ENCODE measurements around the gene CFB. TPM values are rescaled to one million over a fixed set of nuclear protein-coding genes. Genes with fewer than 3 reads are reported as not detected.

The CFB gene
- total and polyA plus RNA-seq, 9 of the 15 experiments (the other 6 are each of a cell fraction or from before 2014, with no cell fraction given), result 0.08 to 0.91 (median 0.22) TPM; not detected in 4

DNA sequence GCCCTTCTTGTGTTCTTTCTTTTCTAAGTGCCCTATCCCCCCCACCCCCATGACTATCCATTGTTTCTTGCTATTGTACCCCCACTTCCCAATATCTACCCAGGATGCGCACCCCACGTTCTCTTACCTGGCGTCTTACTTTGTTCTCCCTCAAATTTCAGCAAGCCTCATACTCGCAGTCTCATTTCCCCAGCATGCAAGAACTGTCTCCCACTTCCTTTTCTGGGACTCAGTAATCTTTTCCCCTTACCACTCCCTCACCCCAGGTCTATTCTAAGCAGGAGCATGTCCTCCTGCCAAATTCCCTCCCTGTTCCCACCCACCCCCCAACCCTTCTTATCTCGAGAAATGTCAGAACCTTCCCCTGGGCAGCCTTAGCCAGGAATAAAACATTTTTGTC lies 46.7 kb upstream of the CFB start:
- TF ChIP-seq GATAD2B (IDR thresholded peaks at IDR 0.05; ENCODE audit: borderline replicate concordance) (no peak), SPI1 (IDR thresholded peaks at IDR 0.05; ENCODE audit: borderline replicate concordance, low read depth, low read length) (peak; percentile 81)
- Histone ChIP-seq H3K9me3 (replicated peaks; ENCODE audit: control insufficient read depth, insufficient read depth, low read depth, low read length) (no peaks in the 10 kb centered on the region), H3K4me3 (no peak overlapping the region), H3K9ac (ENCODE audit: insufficient read depth in 1 of 2, low read depth in 2 of 2, low read length in 2 of 2) (peak overlapping the region in 1 of 2 experiments; percentile 23; a peak in 1 of 4 replicates), H4K20me1 (replicated peaks; ENCODE audit: control insufficient read depth, insufficient read depth, low read length) (peaks cover 3% of the 10 kb centered on the region; the same call in 1 of the 2 replicates), H2AFZ (ENCODE audit: low read depth, low read length) (no peak overlapping the region), H3K27me3 (ENCODE audit: control insufficient read depth in 2 of 2, insufficient read depth in 2 of 2, low read length in 2 of 2) (no peaks in the 10 kb centered on the region), H3K27ac (ENCODE audit: extremely low read depth, low read depth, low read length) (peak overlapping the region; percentile 34; the same call in 2 of the 3 replicates), H3K4me1 (replicated peaks in 1 of 2; ENCODE audit: control insufficient read depth in 2 of 2, insufficient read depth in 2 of 2, low read length in 2 of 2) (peaks cover 34 to 43% of the 10 kb centered on the region in 2 experiments; a peak in 4 of 5 replicates), H3K9me1 (ENCODE audit: control insufficient read depth, insufficient read depth, low read length) (no peaks in the 10 kb centered on the region), H3K79me2 (ENCODE audit: control insufficient read depth, insufficient read depth, low read length) (peaks cover 49% of the 10 kb centered on the region), H3K4me2 (ENCODE audit: insufficient read depth, low read length) (peak overlapping the region; percentile 40), H3K36me3 (ENCODE audit: control insufficient read depth, insufficient read depth, low read length) (peaks cover 34% of the 10 kb centered on the region; the same call in 1 of the 3 replicates)
- DNase-seq (ENCODE audit: extremely low read depth in 1 of 4, low spot score in 3 of 4) (no peak), ATAC-seq (no peak), FAIRE-seq (peak; percentile 54)
- POLR2A ChIA-PET, result interaction anchor here (1.0 to 2.4 kb wide), 4 partner anchors 15 to 69 kb away, joined by 3 to 10 read pairs (median 7); no protein-coding TSS in a partner anchor
- 49% methylated on average over 5 of the region's 5 CpGs for WGBS (ENCODE audit: insufficient coverage, low coverage, missing lambda C conversion rate)
- CTCF ChIA-PET (ENCODE audit: low intra/inter-chr PET ratio), result no interaction called here
- in situ Hi-C loops (cut with MboI) (no loop called here), intact Hi-C loops (cut with micrococcal nuclease) (no loop called here)
- BruUV-seq (replicated peaks), result no TSS peak

DNA sequence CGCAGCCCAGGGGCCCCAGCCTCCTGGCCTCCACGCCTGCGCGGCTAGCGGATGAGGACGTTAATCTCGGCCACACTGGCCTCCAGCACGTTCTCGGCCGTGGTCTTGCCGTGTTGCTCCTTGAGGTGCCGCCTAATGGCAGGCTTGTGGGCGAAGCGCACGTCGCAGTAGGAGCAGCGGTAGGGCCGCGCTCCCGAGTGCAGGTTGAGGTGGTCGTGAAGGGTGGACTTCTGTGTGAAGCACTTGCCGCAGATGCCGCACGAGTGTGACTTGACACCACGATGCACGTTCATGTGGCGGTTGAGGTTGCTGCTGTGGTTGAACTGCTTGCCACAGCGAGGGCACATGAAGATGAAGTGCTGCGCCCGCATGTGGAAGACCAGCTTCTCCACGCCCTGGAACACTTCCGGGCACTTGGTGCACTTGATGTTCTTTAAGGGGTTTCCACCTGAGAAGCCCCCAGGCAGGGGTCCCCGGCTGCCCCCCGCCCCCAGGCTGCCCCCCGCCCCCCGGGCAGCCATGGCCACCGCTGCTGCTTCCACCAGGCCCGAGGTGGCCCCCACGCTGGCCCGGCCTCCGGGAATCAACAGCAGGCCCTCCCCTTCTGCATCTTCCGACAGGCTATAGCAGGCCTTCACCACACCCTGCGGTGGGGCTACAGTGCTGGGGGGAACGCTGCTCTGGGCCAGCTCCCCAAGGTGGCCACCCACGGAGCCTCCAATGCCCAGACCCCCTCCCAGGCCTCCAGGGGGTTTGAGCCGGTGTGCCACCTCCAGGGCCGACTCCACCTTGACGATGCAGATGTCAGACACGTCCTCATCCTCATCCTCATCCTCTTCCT lies 45.8 kb upstream of the CFB start:
- Histone ChIP-seq H3K27me3 (ENCODE audit: control insufficient read depth in 2 of 2, insufficient read depth in 2 of 2, low read length in 2 of 2) (no peaks in the 10 kb centered on the region), H3K9me3 (replicated peaks; ENCODE audit: control insufficient read depth, insufficient read depth, low read depth, low read length) (no peaks in the 10 kb centered on the region), H3K4me3 (no peak overlapping the region), H3K4me1 (replicated peaks in 1 of 2; ENCODE audit: control insufficient read depth in 2 of 2, insufficient read depth in 2 of 2, low read length in 2 of 2) (peaks cover 34 to 43% of the 10 kb centered on the region in 2 experiments; a peak in 4 of 5 replicates), H2AFZ (ENCODE audit: low read depth, low read length) (no peak overlapping the region), H4K20me1 (replicated peaks; ENCODE audit: control insufficient read depth, insufficient read depth, low read length) (peaks cover 3% of the 10 kb centered on the region; the same call in 1 of the 2 replicates), H3K9me1 (ENCODE audit: control insufficient read depth, insufficient read depth, low read length) (no peaks in the 10 kb centered on the region), H3K4me2 (ENCODE audit: insufficient read depth, low read length) (no peak overlapping the region), H3K27ac (ENCODE audit: extremely low read depth, low read depth, low read length) (peak overlapping the region; percentile 29; the same call in 1 of the 3 replicates), H3K79me2 (ENCODE audit: control insufficient read depth, insufficient read depth, low read length) (peaks cover 49% of the 10 kb centered on the region), H3K36me3 (ENCODE audit: control insufficient read depth, insufficient read depth, low read length) (peaks cover 25% of the 10 kb centered on the region; the same call in 1 of the 3 replicates), H3K9ac (ENCODE audit: insufficient read depth in 1 of 2, low read depth in 2 of 2, low read length in 2 of 2) (peak overlapping the region in 1 of 2 experiments; percentile 86; a peak in 2 of 4 replicates)
- FAIRE-seq (no peak), DNase-seq (ENCODE audit: extremely low read depth in 1 of 4, low spot score in 3 of 4) (no peak), ATAC-seq (no peak)
- WGBS (ENCODE audit: insufficient coverage, low coverage, missing lambda C conversion rate), result 73% methylated on average over 28 of the region's 49 CpGs
- ChIA-PET POLR2A (interaction anchor here (0.6 to 1.5 kb wide), 2 partner anchors 11 to 146 kb away, joined by 3 to 4 read pairs; no protein-coding TSS in a partner anchor), CTCF (ENCODE audit: low intra/inter-chr PET ratio) (no interaction called here)
- intact Hi-C loops (cut with micrococcal nuclease) (loop anchor here (5.0 to 10.0 kb wide), 3 partner anchors 47 to 295 kb away; partner anchors contain the start of genes CFB, GPSM3 and PBX2), in situ Hi-C loops (cut with MboI) (no loop called here)
- no TSS peak for BruUV-seq (replicated peaks)
- TF ChIP-seq NRF1 (conservative IDR thresholded peaks at IDR 0.05 in 1 of 2, IDR thresholded peaks at IDR 0.05 in 1 of 2) (peak in 1 of 2 experiments; percentile 24; a peak in 1 of 4 replicates), BRCA1 (IDR thresholded peaks at IDR 0.05) (no peak), BRCA1 (CRISPR knock-in tag; IDR thresholded peaks at IDR 0.05) (0 out of 2 replicates have a peak, but pooled peaks have one; percentile 50)
- TF ChIP-seq, protein P1, sequence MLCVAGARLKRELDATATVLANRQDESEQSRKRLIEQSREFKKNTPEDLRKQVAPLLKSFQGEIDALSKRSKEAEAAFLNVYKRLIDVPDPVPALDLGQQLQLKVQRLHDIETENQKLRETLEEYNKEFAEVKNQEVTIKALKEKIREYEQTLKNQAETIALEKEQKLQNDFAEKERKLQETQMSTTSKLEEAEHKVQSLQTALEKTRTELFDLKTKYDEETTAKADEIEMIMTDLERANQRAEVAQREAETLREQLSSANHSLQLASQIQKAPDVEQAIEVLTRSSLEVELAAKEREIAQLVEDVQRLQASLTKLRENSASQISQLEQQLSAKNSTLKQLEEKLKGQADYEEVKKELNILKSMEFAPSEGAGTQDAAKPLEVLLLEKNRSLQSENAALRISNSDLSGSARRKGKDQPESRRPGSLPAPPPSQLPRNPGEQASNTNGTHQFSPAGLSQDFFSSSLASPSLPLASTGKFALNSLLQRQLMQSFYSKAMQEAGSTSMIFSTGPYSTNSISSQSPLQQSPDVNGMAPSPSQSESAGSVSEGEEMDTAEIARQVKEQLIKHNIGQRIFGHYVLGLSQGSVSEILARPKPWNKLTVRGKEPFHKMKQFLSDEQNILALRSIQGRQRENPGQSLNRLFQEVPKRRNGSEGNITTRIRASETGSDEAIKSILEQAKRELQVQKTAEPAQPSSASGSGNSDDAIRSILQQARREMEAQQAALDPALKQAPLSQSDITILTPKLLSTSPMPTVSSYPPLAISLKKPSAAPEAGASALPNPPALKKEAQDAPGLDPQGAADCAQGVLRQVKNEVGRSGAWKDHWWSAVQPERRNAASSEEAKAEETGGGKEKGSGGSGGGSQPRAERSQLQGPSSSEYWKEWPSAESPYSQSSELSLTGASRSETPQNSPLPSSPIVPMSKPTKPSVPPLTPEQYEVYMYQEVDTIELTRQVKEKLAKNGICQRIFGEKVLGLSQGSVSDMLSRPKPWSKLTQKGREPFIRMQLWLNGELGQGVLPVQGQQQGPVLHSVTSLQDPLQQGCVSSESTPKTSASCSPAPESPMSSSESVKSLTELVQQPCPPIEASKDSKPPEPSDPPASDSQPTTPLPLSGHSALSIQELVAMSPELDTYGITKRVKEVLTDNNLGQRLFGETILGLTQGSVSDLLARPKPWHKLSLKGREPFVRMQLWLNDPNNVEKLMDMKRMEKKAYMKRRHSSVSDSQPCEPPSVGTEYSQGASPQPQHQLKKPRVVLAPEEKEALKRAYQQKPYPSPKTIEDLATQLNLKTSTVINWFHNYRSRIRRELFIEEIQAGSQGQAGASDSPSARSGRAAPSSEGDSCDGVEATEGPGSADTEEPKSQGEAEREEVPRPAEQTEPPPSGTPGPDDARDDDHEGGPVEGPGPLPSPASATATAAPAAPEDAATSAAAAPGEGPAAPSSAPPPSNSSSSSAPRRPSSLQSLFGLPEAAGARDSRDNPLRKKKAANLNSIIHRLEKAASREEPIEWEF (CRISPR knock-in tag; IDR thresholded peaks at IDR 0.05), result no peak
